IMR-90 (cell line): ENCODE data around the gene AKR1A1. TPM values are rescaled to one million over a fixed set of nuclear protein-coding genes. Genes with fewer than 3 reads are reported as not detected.

ENCODE experiments used
- ATAC-seq: fragments of 200-7000 bp; cut with Tn5 transposase; 2 replicates; pipeline ENCODE4 v1.9.1; 2020; ENCODE audit warnings: low read depth, mild to moderate bottlenecking, moderate library complexity
- BruUV-seq: library from RNA; stranded (reverse); fragments of 400-500 nt; replicated peaks from 2 replicates; lab custom pipeline; 2021; lab: Mats Ljungman, UMichigan
- CTCF ChIA-PET: fragments of 300-600 bp; formaldehyde crosslinking; extraction: SDS; loops from one replicate; lab custom pipeline; 2021; ENCODE audit warnings: antibody characterized with exemption; lab: Yijun Ruan, JAX
- POLR2A ChIA-PET: fragments of 300-600 bp; sonication (Branson Sonifier 250); formaldehyde crosslinking; loops from one replicate; lab custom pipeline; 2022; ENCODE audit warnings: antibody characterized with exemption; ENCODE audit not compliant: unreplicated experiment; lab: Charles Lee
- DNase-seq: peaks from one replicate; pipeline ENCODE4 v3.0.0; 2013
- H2AFZ ChIP-seq: replicated peaks from 2 replicates; pipeline ENCODE3; 2013; ENCODE audit warnings: low read length, mild to moderate bottlenecking; ENCODE audit not compliant: poor library complexity
- H2AK5ac ChIP-seq: 2 replicates; pipeline ENCODE4 v1.6.1; 2013; ENCODE audit warnings: low read depth, low read length, inconsistent platforms
- H2AK9ac ChIP-seq: replicated peaks from 2 replicates; pipeline ENCODE3; 2013; ENCODE audit warnings: mild to moderate bottlenecking, low read depth, low read length, moderate library complexity; ENCODE audit not compliant: poor library complexity
- H2BK120ac ChIP-seq: 2 replicates; pipeline ENCODE4 v1.6.1; 2013; ENCODE audit warnings: low read depth, low read length, inconsistent platforms
- H2BK15ac ChIP-seq: 3 replicates; pipeline ENCODE4 v1.6.1; 2013; ENCODE audit warnings: low read depth, low read length, inconsistent platforms
- H2BK20ac ChIP-seq: 2 replicates; pipeline ENCODE4 v1.6.1; 2013; ENCODE audit warnings: low read depth, mild to moderate bottlenecking, inconsistent platforms, low read length, moderate library complexity
- H2BK5ac ChIP-seq: 2 replicates; pipeline ENCODE4 v1.6.1; 2013; ENCODE audit warnings: mild to moderate bottlenecking, low read depth, low read length, inconsistent platforms; ENCODE audit not compliant: poor library complexity, severe bottlenecking
- H3K14ac ChIP-seq: replicated peaks from 2 replicates; pipeline ENCODE4 v1.6.1; 2013; ENCODE audit warnings: low read depth, low read length, inconsistent platforms
- H3K18ac ChIP-seq: 2 replicates; pipeline ENCODE4 v1.6.1; 2013; ENCODE audit warnings: low read depth, low read length, control low read depth
- H3K23ac ChIP-seq: 2 replicates; pipeline ENCODE4 v1.6.1; 2013; ENCODE audit warnings: low read depth, low read length, inconsistent platforms
- H3K27ac ChIP-seq: 2 replicates; pipeline ENCODE4 v1.5.1; 2013; ENCODE audit warnings: mild to moderate bottlenecking, control low read depth, low read length; ENCODE audit not compliant: insufficient read depth
- H3K27me3 ChIP-seq: 2 replicates; pipeline ENCODE4 v1.6.1; 2013; ENCODE audit warnings: low read length; ENCODE audit not compliant: control insufficient read depth, insufficient read depth
- H3K36me3 ChIP-seq: 2 replicates; pipeline ENCODE4 v1.6.1; 2013; ENCODE audit warnings: low read length, mixed read lengths; ENCODE audit not compliant: control insufficient read depth, insufficient read depth
- H3K4ac ChIP-seq: 2 replicates; pipeline ENCODE4 v1.6.1; 2013; ENCODE audit warnings: low read depth, low read length, inconsistent platforms
- H3K4me1 ChIP-seq: 2 replicates; pipeline ENCODE4 v1.6.1; 2013; ENCODE audit warnings: low read length, mixed read lengths; ENCODE audit not compliant: control insufficient read depth, insufficient read depth
- H3K4me2 ChIP-seq: 2 replicates; pipeline ENCODE4 v1.6.1; 2013; ENCODE audit warnings: low read depth, mild to moderate bottlenecking, control low read depth, low read length, moderate library complexity
- H3K4me3 ChIP-seq: 2 replicates; pipeline ENCODE4 v1.5.1; 2013; ENCODE audit warnings: low read depth, mild to moderate bottlenecking, control low read depth, low read length, moderate library complexity; ENCODE audit not compliant: insufficient read depth
- H3K56ac ChIP-seq: 2 replicates; pipeline ENCODE4 v1.6.1; 2013; ENCODE audit warnings: low read length, inconsistent platforms; ENCODE audit not compliant: insufficient read depth; ENCODE audit errors: extremely low read depth
- H3K79me1 ChIP-seq, 2 experiments: 2 replicates each; pipeline ENCODE4 v1.6.1; 2013; ENCODE audit warnings: low read length in 2 of 2, inconsistent platforms in 1 of 2, low read depth in 1 of 2
- H3K9ac ChIP-seq: 2 replicates; pipeline ENCODE4 v1.6.1; 2013; ENCODE audit warnings: low read depth, low read length, control low read depth
- H3K9me1 ChIP-seq: 2 replicates; pipeline ENCODE4 v1.6.1; 2013; ENCODE audit warnings: low read length, inconsistent platforms; ENCODE audit not compliant: insufficient read depth
- H3K9me3 ChIP-seq: 2 replicates; pipeline ENCODE4 v1.6.1; 2013; ENCODE audit warnings: low read length; ENCODE audit not compliant: control insufficient read depth, insufficient read depth
- H4K20me1 ChIP-seq: 2 replicates; pipeline ENCODE4 v1.6.1; 2013; ENCODE audit warnings: low read length, inconsistent platforms; ENCODE audit not compliant: insufficient read depth
- H4K5ac ChIP-seq: 2 replicates; pipeline ENCODE4 v1.6.1; 2013; ENCODE audit warnings: mild to moderate bottlenecking, low read depth, low read length, control low read depth
- H4K8ac ChIP-seq, 2 experiments: 2 replicates each; pipeline ENCODE4 v1.6.1; 2013; ENCODE audit warnings: low read depth in 2 of 2, low read length in 2 of 2, control low read depth in 1 of 2, inconsistent platforms in 1 of 2
- H4K91ac ChIP-seq: 2 replicates; pipeline ENCODE4 v1.6.1; 2013; ENCODE audit warnings: low read depth, low read length, inconsistent platforms; ENCODE audit not compliant: insufficient read depth
- BHLHE40 ChIP-seq: fragments of 150-350 bp; IDR thresholded peaks from 2 replicates; pipeline ENCODE4 v1.6.1; 2016; ENCODE audit warnings: mild to moderate bottlenecking, low read depth, low read length
- CEBPB ChIP-seq: IDR thresholded peaks from 2 replicates; pipeline ENCODE4 v1.6.1; 2012; ENCODE audit warnings: low read depth, low read length, improper control_type of control experiment
- FOS ChIP-seq: fragments of 150-350 bp; IDR thresholded peaks from 2 replicates; pipeline ENCODE4 v1.6.1; 2016; ENCODE audit warnings: low read depth, low read length
- MAFK ChIP-seq: IDR thresholded peaks from 2 replicates; pipeline ENCODE4 v1.6.1; 2012; ENCODE audit warnings: low read depth, low read length, improper control_type of control experiment
- MXI1 ChIP-seq: IDR thresholded peaks from 2 replicates; pipeline ENCODE4 v1.6.1; 2012; ENCODE audit warnings: low read depth, mild to moderate bottlenecking, low read length, moderate library complexity, borderline replicate concordance
- NFE2L2 ChIP-seq: fragments of 150-350 bp; IDR thresholded peaks from 2 replicates; pipeline ENCODE4 v1.6.1; 2016; ENCODE audit warnings: low read depth, mild to moderate bottlenecking, low read length
- RCOR1 ChIP-seq: IDR thresholded peaks from 2 replicates; pipeline ENCODE4 v1.6.1; 2012; ENCODE audit warnings: mild to moderate bottlenecking, low read length, improper control_type of control experiment; ENCODE audit not compliant: insufficient replicate concordance
- RFX5 ChIP-seq: IDR thresholded peaks from 2 replicates; pipeline ENCODE4 v1.8.0; 2012; ENCODE audit warnings: low read depth, mild to moderate bottlenecking, low read length, moderate library complexity
- WGBS, 2 experiments: methylation state at CpG; one replicate each; pipeline versions ENCODE4 v1.1.5 to v1.1.7; 2013; ENCODE audit warnings: missing lambda C conversion rate in 2 of 2; ENCODE audit not compliant: insufficient read length in 1 of 2; ENCODE audit errors: extremely low coverage in 2 of 2; 5-methylcytosine and 5-hydroxymethylcytosine counted together
- dilution Hi-C: fragments of 300-500 bp; cut with HindIII; formaldehyde crosslinking; loops from one replicate; pipeline ENCODE4 v1.14.3; 2018; ENCODE audit warnings: low sequenced_read_pairs; ENCODE audit not compliant: unreplicated experiment
- in situ Hi-C: fragments of 300-500 bp; cut with MboI; formaldehyde crosslinking; loops from 3 replicates; pipeline ENCODE4 v1.14.3; 2019; ENCODE audit warnings: low sequenced_read_pairs, inconsistent platforms, mixed read lengths
- intact Hi-C: fragments of 100-400 bp; cut with micrococcal nuclease; formaldehyde crosslinking; loops from 2 replicates; pipeline ENCODE4 v1.10.0; 2022
- polyA plus RNA-seq, 3 experiments: library from polyadenylated mRNA; depleted of rRNA; stranded (reverse); fragments of >200 nt; gene quantifications; 2 replicates each; pipeline ENCODE4 v1.2.3, GENCODE V29; 2012; ENCODE audit warnings: low replicate concordance in 1 of 3
- total RNA-seq: library from RNA; depleted of rRNA; stranded (reverse); fragments of >200 nt; gene quantifications from 2 replicates; pipeline ENCODE4 v1.2.3, GENCODE V29; 2012
- TF ChIP-seq, protein P1 (sequence below): fragments of 150-350 bp; IDR thresholded peaks from 2 replicates; pipeline ENCODE4 v1.6.1; 2017; ENCODE audit warnings: mild to moderate bottlenecking, antibody characterized with exemption, low read length, low read depth
- TF ChIP-seq, protein P2 (sequence below): conservative IDR thresholded peaks from 2 replicates; pipeline ENCODE4 v1.5.1; 2012; ENCODE audit warnings: mild to moderate bottlenecking, low read depth, low read length, improper control_type of control experiment

The AKR1A1 gene
- total and polyA plus RNA-seq, 2 of the 4 experiments (the other 2 are of a cell fraction) = 141 to 151 TPM

DNA sequence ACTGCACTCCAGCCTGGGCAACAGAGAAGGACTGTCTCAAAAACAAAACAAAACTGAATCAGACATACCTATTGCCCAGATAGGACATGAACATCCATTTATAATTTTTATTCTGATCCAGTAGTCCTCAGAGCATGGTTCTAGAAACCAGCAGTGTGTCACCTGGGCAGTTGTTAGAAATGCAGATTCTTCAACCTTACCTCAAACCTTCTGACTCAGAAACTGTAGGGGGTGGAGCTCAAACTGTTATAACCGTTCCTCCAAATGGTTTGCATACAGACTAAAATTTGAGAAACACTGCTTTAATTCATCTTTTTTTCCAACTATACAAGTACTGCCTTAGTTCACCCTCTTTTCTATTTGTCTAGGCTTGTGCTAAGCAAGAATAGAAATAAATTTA is 39.2 kb downstream of the AKR1A1 start:
- H3K36me3 ChIP-seq = peaks cover 12% of the 10 kb centered on the region
- no peak overlapping the region for H2AK9ac ChIP-seq
- no peak overlapping the region for H4K8ac ChIP-seq
- no peak overlapping the region for H3K4me2 ChIP-seq
- ATAC-seq = no peak
- no peaks in the 10 kb centered on the region for H3K27me3 ChIP-seq
- dilution Hi-C loops = no loop called here
- H2BK20ac ChIP-seq = no peak overlapping the region
- WGBS, 2 experiments = no CpG with 5 or more reads among the region's 1 CpG
- no peak overlapping the region for H3K4me3 ChIP-seq
- no peak overlapping the region for H2AK5ac ChIP-seq
- H2BK15ac ChIP-seq = no peak overlapping the region
- no peaks in the 10 kb centered on the region for H3K9me3 ChIP-seq
- ChIA-PET CTCF (no interaction called here), POLR2A (no interaction called here)
- no peak overlapping the region for H2BK5ac ChIP-seq
- H3K79me1 ChIP-seq = peaks cover 11 to 49% of the 10 kb centered on the region in 2 experiments
- in situ Hi-C loops = no loop called here
- no peak overlapping the region for H3K9ac ChIP-seq
- intact Hi-C loops = loop anchor here (5.0 kb wide), 1 partner anchor 97 kb away; the partner anchor contains the start of genes GPBP1L1 and TMEM69
- H4K5ac ChIP-seq = no peak overlapping the region; the same call in 1 of the 2 replicates
- TF ChIP-seq BHLHE40 = no peak
- TF ChIP-seq FOS = no peak
- no peak for TF ChIP-seq RFX5
- TF ChIP-seq RCOR1 = no peak
- TF ChIP-seq NFE2L2 = no peak
- TF ChIP-seq CEBPB = no peak
- TF ChIP-seq, protein P1, sequence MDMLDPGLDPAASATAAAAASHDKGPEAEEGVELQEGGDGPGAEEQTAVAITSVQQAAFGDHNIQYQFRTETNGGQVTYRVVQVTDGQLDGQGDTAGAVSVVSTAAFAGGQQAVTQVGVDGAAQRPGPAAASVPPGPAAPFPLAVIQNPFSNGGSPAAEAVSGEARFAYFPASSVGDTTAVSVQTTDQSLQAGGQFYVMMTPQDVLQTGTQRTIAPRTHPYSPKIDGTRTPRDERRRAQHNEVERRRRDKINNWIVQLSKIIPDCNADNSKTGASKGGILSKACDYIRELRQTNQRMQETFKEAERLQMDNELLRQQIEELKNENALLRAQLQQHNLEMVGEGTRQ = no peak
- no peak for TF ChIP-seq MXI1
- no peak for TF ChIP-seq MAFK
- TF ChIP-seq, protein P2, sequence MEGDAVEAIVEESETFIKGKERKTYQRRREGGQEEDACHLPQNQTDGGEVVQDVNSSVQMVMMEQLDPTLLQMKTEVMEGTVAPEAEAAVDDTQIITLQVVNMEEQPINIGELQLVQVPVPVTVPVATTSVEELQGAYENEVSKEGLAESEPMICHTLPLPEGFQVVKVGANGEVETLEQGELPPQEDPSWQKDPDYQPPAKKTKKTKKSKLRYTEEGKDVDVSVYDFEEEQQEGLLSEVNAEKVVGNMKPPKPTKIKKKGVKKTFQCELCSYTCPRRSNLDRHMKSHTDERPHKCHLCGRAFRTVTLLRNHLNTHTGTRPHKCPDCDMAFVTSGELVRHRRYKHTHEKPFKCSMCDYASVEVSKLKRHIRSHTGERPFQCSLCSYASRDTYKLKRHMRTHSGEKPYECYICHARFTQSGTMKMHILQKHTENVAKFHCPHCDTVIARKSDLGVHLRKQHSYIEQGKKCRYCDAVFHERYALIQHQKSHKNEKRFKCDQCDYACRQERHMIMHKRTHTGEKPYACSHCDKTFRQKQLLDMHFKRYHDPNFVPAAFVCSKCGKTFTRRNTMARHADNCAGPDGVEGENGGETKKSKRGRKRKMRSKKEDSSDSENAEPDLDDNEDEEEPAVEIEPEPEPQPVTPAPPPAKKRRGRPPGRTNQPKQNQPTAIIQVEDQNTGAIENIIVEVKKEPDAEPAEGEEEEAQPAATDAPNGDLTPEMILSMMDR = no peak
- H3K56ac ChIP-seq = no peak overlapping the region
- DNase-seq = no peak
- H3K4me1 ChIP-seq = no peaks in the 10 kb centered on the region; the same call in none of the 2 replicates
- H2AFZ ChIP-seq = no peak overlapping the region
- no peak overlapping the region for H4K91ac ChIP-seq
- H3K27ac ChIP-seq = no peak overlapping the region
- H3K9me1 ChIP-seq = no peaks in the 10 kb centered on the region; the same call in 1 of the 2 replicates
- peaks cover 42% of the 10 kb centered on the region for H4K20me1 ChIP-seq
- no peak overlapping the region for H3K14ac ChIP-seq
- H3K4ac ChIP-seq = no peak overlapping the region
- no peak overlapping the region for H2BK120ac ChIP-seq
- H3K18ac ChIP-seq = no peak overlapping the region
- H3K23ac ChIP-seq = 0 out of 2 replicates have a peak overlapping the region, but pooled peaks have one; percentile 8
- no TSS peak for BruUV-seq
